Activated CD4-positive, alpha-beta memory T cell treated with anti-CD3 and anti-CD28 coated beads for 36 hours (primary cell): ENCODE results near the gene PAFAH1B2. TPM values are rescaled to one million over a fixed set of nuclear protein-coding genes. Genes with fewer than 3 reads are reported as not detected.

Experiments used
- CTCF ChIA-PET: fragments of 350-600 bp; sonication (Branson Sonifier 250); formaldehyde crosslinking; loops from one replicate; lab custom pipeline; 2021; ENCODE audit warnings: antibody characterized with exemption, inconsistent platforms; lab: Charles Lee
- POLR2A ChIA-PET: fragments of 350-600 bp; sonication (Branson Sonifier 250); formaldehyde crosslinking; loops from one replicate; lab custom pipeline; 2021; ENCODE audit warnings: antibody characterized with exemption; lab: Charles Lee
- DNase-seq: peaks from one replicate; pipeline ENCODE4 v3.0.0-alpha.2; 2020
- H3K27ac Mint-ChIP-seq: one replicate; pipeline ENCODE4 v1.8.0; 2021; ENCODE audit warnings: mixed read lengths
- H3K27me3 Mint-ChIP-seq: one replicate; pipeline ENCODE4 v1.8.0; 2021; ENCODE audit warnings: mixed read lengths
- H3K36me3 Mint-ChIP-seq: one replicate; pipeline ENCODE4 v1.8.0; 2021; ENCODE audit warnings: mixed read lengths
- H3K4me1 Mint-ChIP-seq: one replicate; pipeline ENCODE4 v1.8.0; 2021; ENCODE audit warnings: low read depth, mixed read lengths
- H3K4me3 Mint-ChIP-seq: one replicate; pipeline ENCODE4 v1.8.0; 2021; ENCODE audit warnings: mild to moderate bottlenecking, mixed read lengths
- H3K9me3 Mint-ChIP-seq: one replicate; pipeline ENCODE4 v1.8.0; 2021; ENCODE audit warnings: mixed read lengths
- intact Hi-C: fragments of 100-400 bp; cut with micrococcal nuclease; formaldehyde crosslinking; loops from one replicate; pipeline ENCODE4 v1.15.1; 2023
- total RNA-seq, 2 experiments: library from RNA; stranded (reverse); gene quantifications; one replicate each; pipeline ENCODE4 v1.2.3, GENCODE V29; 2021

PAFAH1B2 gene
- total RNA-seq, 2 experiments from 2014 or later = 61.3 to 61.5 TPM

GRCh38 chr11:117157507-117157906 lies 13.4 kb downstream of the PAFAH1B2 start:
- intact Hi-C loops = no loop called here
- peaks cover 19% of the 10 kb centered on the region for H3K4me1 Mint-ChIP-seq
- ChIA-PET CTCF (interaction anchor here (1.5 to 2.1 kb wide), 2 partner anchors 10 to 23 kb away, joined by 3 to 5 read pairs; no protein-coding TSS in a partner anchor), POLR2A (no interaction called here)
- H3K4me3 Mint-ChIP-seq = no peak overlapping the region
- H3K27ac Mint-ChIP-seq = peak overlapping the region; percentile 24
- DNase-seq = no peak
- peaks cover 20% of the 10 kb centered on the region for H3K36me3 Mint-ChIP-seq
- no peaks in the 10 kb centered on the region for H3K27me3 Mint-ChIP-seq
- no peaks in the 10 kb centered on the region for H3K9me3 Mint-ChIP-seq

DNA sequence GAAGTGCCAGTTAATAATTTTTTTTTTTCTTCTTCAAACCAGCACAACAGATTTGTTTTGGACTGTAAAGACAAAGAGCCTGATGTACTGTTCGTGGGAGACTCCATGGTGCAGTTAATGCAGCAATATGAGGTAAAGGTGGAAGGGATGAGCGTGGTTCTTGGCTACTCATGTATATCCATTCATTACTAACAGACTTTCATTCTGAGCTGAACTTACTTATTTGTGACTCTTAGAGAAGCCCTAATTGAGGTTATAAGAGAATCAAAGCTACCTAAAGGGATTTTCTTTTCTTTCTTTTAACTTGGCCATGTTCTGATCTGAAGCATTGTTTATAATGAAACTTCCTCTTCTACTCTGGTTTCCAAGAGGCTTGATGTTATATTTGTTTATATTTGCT lies 15.8 kb downstream of the PAFAH1B2 start:
- H3K36me3 Mint-ChIP-seq = peaks cover 26% of the 10 kb centered on the region
- no peak for DNase-seq
- ChIA-PET CTCF (no interaction called here), POLR2A (interaction anchor here (0.6 to 1.0 kb wide), 2 partner anchors 51 to 307 kb away, joined by 3 to 4 read pairs; no protein-coding TSS in a partner anchor)
- peaks cover 15% of the 10 kb centered on the region for H3K4me1 Mint-ChIP-seq
- H3K4me3 Mint-ChIP-seq = no peak overlapping the region
- intact Hi-C loops = no loop called here
- peak overlapping the region; percentile 18 for H3K27ac Mint-ChIP-seq
- no peaks in the 10 kb centered on the region for H3K27me3 Mint-ChIP-seq
- no peaks in the 10 kb centered on the region for H3K9me3 Mint-ChIP-seq

GRCh38 chr11:117160826-117161225 lies 16.7 kb downstream of the PAFAH1B2 start:
- Mint-ChIP-seq H3K36me3 (peaks cover 30% of the 10 kb centered on the region), H3K4me1 (peaks cover 15% of the 10 kb centered on the region), H3K27me3 (no peaks in the 10 kb centered on the region), H3K9me3 (no peaks in the 10 kb centered on the region), H3K27ac (no peak overlapping the region), H3K4me3 (no peak overlapping the region)
- ChIA-PET CTCF (interaction anchor here (1.1 kb wide), 1 partner anchor 18 kb away, joined by 4 read pairs; no protein-coding TSS in a partner anchor), POLR2A (interaction anchor here (0.6 to 1.0 kb wide), 2 partner anchors 52 to 307 kb away, joined by 3 to 4 read pairs; no protein-coding TSS in a partner anchor)
- intact Hi-C loops = no loop called here
- DNase-seq = no peak

- ChIA-PET CTCF (interaction anchor here (0.9 to 2.5 kb wide), 5 partner anchors 12 to 375 kb away, joined by 3 to 9 read pairs (median 3); partner anchors contain the start of genes APOA5 and SIDT2), POLR2A (interaction anchor here (0.8 to 1.6 kb wide), 2 partner anchors 23 to 69 kb away, joined by 3 to 4 read pairs; partner anchors contain the start of genes PAFAH1B2 and SIK3)
- intact Hi-C loops = no loop called here
- Mint-ChIP-seq H3K27me3 (no peaks in the 10 kb centered on the region), H3K36me3 (peaks cover 28% of the 10 kb centered on the region), H3K4me3 (no peak overlapping the region), H3K9me3 (no peaks in the 10 kb centered on the region), H3K27ac (no peak overlapping the region), H3K4me1 (peaks cover under 1% of the 10 kb centered on the region)
- DNase-seq = no peak
These were observed 22.4 kb downstream of the PAFAH1B2 start for GRCh38 chr11:117166491-117166890.

DNA sequence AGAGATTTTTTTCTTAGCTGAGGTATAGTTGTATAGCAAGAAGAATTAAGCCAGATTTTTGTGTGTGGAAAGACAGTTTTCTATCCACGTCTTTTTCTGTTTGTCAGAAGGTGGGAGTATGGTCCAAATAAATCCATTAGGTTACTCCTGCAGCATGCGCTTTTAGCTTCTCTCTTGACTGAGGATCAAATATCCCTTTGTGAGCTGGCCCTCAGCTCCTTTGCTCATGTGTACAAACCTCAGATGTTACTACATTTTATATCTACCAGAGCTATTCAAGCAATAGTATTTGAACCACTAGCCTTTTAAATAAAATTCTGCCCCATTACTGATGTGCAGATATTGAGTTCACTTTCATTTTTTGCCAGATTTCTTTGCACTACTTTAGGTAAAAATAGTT lies 25.6 kb downstream of the PAFAH1B2 start:
- H3K36me3 Mint-ChIP-seq = peaks cover 17% of the 10 kb centered on the region
- H3K9me3 Mint-ChIP-seq = no peaks in the 10 kb centered on the region
- H3K27me3 Mint-ChIP-seq = no peaks in the 10 kb centered on the region
- no peak overlapping the region for H3K27ac Mint-ChIP-seq
- ChIA-PET POLR2A (no interaction called here), CTCF (interaction anchor here (0.6 to 2.7 kb wide), 3 partner anchors 11 to 102 kb away, joined by 3 to 10 read pairs (median 3); no protein-coding TSS in a partner anchor)
- no peak overlapping the region for H3K4me3 Mint-ChIP-seq
- peaks cover 5% of the 10 kb centered on the region for H3K4me1 Mint-ChIP-seq
- intact Hi-C loops = no loop called here
- DNase-seq = no peak

DNA sequence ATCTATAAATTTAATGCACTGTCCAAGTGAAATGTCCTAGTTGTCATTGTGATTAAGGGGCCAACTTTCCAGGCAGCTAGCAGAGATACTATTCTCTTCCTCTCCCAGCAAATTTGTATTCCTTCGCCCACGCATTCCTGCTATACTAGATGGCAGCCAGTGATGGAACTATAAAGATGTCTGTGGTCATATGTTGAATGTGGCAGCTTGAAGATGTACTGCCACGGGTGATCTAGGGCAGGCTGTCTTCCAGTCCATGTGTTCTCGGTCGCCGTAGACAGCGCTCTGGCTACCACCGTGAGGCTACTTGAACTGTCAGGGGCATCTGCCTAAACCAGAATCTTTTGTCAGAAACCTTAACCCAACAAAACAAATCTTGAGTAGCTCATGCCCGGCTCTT lies 26.1 kb downstream of the PAFAH1B2 start:
- Mint-ChIP-seq H3K27ac (no peak overlapping the region), H3K9me3 (no peaks in the 10 kb centered on the region), H3K27me3 (no peaks in the 10 kb centered on the region), H3K36me3 (peaks cover 16% of the 10 kb centered on the region), H3K4me1 (peaks cover 5% of the 10 kb centered on the region), H3K4me3 (no peak overlapping the region)
- CTCF ChIA-PET = interaction anchor here (0.7 to 3.4 kb wide), 3 partner anchors 11 to 436 kb away, joined by 3 to 16 read pairs (median 10); no protein-coding TSS in a partner anchor
- no peak for DNase-seq
- intact Hi-C loops = no loop called here
- POLR2A ChIA-PET = no interaction called here

- Mint-ChIP-seq H3K27ac (no peak overlapping the region), H3K4me3 (no peak overlapping the region), H3K4me1 (peaks cover 5% of the 10 kb centered on the region), H3K9me3 (no peaks in the 10 kb centered on the region), H3K27me3 (no peaks in the 10 kb centered on the region), H3K36me3 (peaks cover 12% of the 10 kb centered on the region)
- DNase-seq = no peak
- intact Hi-C loops = no loop called here
- POLR2A ChIA-PET = no interaction called here
- CTCF ChIA-PET = interaction anchor here (0.7 to 3.4 kb wide), 3 partner anchors 10 to 437 kb away, joined by 3 to 16 read pairs (median 10); no protein-coding TSS in a partner anchor
These were observed 26.9 kb downstream of the PAFAH1B2 start for GRCh38 chr11:117171007-117171403.

DNA sequence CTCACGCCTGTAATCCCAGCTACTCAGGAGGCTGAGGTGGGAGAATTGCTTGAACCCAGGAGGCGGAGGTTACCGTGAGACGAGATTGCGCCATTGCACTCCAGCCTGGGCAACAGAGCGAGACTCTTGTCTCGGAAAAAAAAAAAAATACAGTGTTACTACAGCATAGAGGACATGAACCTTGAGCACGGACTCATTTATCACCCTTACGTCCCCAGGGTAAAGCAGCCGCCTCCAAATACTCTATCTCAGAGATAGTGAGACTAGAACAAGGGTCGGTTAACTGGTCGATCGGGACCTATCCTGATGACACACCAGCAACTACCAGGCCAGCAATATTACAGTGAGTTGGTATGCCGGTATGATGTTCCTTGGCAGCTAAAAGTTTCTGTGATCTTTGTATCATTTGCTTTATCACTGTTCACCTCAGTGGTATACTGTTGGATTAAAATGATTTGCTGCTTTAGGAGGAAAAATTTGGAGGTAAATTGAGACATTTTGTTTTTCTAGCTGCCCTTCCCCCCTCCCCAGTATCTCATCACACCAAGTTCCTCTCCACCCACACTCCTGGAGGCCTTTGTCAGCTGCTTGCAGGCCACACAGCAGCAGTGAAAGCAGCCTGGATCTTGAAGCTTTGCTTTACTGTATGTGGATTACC lies 27.4 kb downstream of the PAFAH1B2 start:
- ChIA-PET POLR2A (no interaction called here), CTCF (interaction anchor here (0.9 to 3.4 kb wide), 3 partner anchors 9 to 336 kb away, joined by 3 to 16 read pairs (median 10); no protein-coding TSS in a partner anchor)
- Mint-ChIP-seq H3K36me3 (peaks cover 12% of the 10 kb centered on the region), H3K27ac (peak overlapping the region; percentile 4), H3K9me3 (no peaks in the 10 kb centered on the region), H3K4me1 (peaks cover 5% of the 10 kb centered on the region), H3K27me3 (no peaks in the 10 kb centered on the region), H3K4me3 (no peak overlapping the region)
- DNase-seq = no peak
- intact Hi-C loops = no loop called here

DNA sequence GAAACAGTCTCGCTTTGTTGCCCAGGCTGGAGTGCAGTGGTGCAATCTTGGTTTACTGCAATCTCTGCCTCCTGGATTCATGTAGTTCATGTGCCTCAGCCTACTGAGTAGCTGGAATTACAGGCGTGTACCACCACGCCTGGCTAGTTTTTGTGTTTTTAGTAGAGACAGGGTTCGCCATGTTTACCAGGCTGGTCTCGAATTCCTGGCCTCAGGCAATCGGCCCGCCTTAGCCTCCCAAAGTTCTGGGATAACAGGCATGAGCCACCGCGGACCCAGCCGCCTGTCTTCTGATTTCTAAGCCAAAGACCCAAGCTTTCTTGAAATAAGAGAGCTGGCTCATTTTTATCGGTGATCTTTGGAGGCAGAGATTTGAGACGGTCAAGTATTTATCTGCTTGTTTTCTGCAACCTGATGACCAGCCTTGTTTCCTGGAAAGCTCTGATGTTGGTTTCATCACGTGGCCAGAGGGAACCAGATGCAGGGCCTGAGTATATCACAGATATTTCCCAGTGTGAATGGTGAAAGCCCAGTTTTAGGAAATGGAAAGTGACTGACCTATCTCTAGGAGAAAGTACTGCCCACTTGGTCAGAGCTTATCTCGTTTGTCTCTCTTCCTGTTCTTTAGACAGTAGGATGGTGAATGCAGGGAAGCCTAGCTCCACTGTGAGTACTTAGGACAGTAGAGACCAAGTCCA lies 28.8 kb downstream of the PAFAH1B2 start:
- H3K27me3 Mint-ChIP-seq = no peaks in the 10 kb centered on the region
- ChIA-PET CTCF (interaction anchor here (0.6 to 3.4 kb wide), 5 partner anchors 8 to 337 kb away, joined by 3 to 16 read pairs (median 5); no protein-coding TSS in a partner anchor), POLR2A (interaction anchor here (0.7 kb wide), 1 partner anchor 29 kb away, joined by 4 read pairs; the partner anchor contains the start of gene PAFAH1B2)
- H3K9me3 Mint-ChIP-seq = no peaks in the 10 kb centered on the region
- no peak overlapping the region for H3K27ac Mint-ChIP-seq
- no peak overlapping the region for H3K4me3 Mint-ChIP-seq
- H3K4me1 Mint-ChIP-seq = peaks cover 8% of the 10 kb centered on the region
- peaks cover 7% of the 10 kb centered on the region for H3K36me3 Mint-ChIP-seq
- no peak for DNase-seq
- intact Hi-C loops = no loop called here

DNA sequence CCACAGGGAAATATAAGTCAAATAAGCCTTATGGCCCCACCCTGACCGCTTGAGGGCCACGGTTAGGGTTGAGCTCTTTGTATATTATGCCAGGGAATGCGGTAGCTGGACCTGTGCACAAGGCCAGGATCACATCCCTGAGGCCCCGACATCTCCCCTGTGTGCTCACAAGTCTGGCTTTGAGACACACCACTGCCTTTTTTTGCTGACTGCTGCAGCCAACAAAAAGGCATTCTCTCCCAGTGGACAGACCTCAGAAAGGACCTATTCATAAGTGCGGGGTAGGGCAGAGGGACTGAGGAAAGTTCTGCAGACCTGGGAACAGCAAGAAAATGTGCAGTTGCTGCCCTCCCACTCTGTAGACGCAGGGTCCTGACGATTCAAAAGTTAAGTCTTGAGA lies 31.0 kb downstream of the PAFAH1B2 start:
- no peaks in the 10 kb centered on the region for H3K27me3 Mint-ChIP-seq
- H3K4me3 Mint-ChIP-seq = no peak overlapping the region
- peaks cover 3% of the 10 kb centered on the region for H3K36me3 Mint-ChIP-seq
- ChIA-PET POLR2A (no interaction called here), CTCF (no interaction called here)
- H3K4me1 Mint-ChIP-seq = peaks cover 21% of the 10 kb centered on the region
- H3K9me3 Mint-ChIP-seq = no peaks in the 10 kb centered on the region
- intact Hi-C loops = no loop called here
- no peak for DNase-seq
- H3K27ac Mint-ChIP-seq = no peak overlapping the region

DNA sequence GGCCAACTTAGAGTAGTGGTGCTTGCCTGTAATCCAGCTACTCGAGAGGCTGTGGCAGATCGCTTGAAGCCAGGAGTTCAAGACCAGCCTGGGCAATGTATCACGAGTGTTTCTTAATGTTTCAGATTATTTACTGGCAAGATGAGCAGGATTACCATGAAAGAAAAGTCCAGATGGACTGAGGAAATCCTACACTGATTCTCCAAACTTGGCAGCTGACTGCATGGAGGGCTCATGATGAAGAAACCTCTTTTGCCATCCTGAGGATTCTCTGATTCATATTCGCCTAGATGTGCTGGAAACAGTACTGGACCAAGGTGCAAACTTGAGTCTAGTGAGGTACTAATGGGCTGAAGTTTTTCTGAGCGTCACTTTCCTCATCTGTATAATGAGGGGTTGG lies 31.7 kb downstream of the PAFAH1B2 start:
- POLR2A ChIA-PET = no interaction called here
- H3K9me3 Mint-ChIP-seq = no peaks in the 10 kb centered on the region
- H3K27ac Mint-ChIP-seq = no peak overlapping the region
- H3K36me3 Mint-ChIP-seq = peaks cover 3% of the 10 kb centered on the region
- no peaks in the 10 kb centered on the region for H3K27me3 Mint-ChIP-seq
- intact Hi-C loops = no loop called here
- CTCF ChIA-PET = interaction anchor here (1.3 kb wide), 1 partner anchor 385 kb away, joined by 4 read pairs; no protein-coding TSS in a partner anchor
- no peak for DNase-seq
- no peak overlapping the region for H3K4me3 Mint-ChIP-seq
- H3K4me1 Mint-ChIP-seq = peaks cover 28% of the 10 kb centered on the region

DNA sequence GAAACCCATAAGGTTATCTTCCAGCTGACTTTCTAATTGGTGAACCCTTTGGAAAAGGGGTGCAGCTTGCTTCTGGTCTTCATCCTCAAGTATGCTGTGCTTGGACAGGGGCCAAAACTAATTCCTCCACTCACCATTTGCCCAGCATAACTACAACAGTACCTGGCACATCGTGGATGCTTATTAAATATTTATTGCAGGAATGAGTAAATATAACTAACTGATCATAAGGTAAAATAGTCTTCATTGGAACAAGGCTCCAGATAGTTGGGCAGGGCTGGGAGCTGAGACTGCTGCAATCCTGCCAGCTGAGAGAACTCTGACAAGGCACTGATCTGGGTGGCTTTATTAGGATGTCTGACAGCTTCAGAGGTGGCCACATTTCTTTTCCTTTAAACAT lies 32.1 kb downstream of the PAFAH1B2 start:
- Mint-ChIP-seq H3K36me3 (peaks cover under 1% of the 10 kb centered on the region), H3K27me3 (no peaks in the 10 kb centered on the region), H3K4me1 (peaks cover 32% of the 10 kb centered on the region), H3K4me3 (no peak overlapping the region), H3K27ac (no peak overlapping the region), H3K9me3 (no peaks in the 10 kb centered on the region)
- intact Hi-C loops = no loop called here
- no peak for DNase-seq
- ChIA-PET POLR2A (no interaction called here), CTCF (interaction anchor here (1.3 kb wide), 1 partner anchor 386 kb away, joined by 4 read pairs; no protein-coding TSS in a partner anchor)
